ENCODE data around the gene COL8A2.

Gene COL8A2

DNA sequence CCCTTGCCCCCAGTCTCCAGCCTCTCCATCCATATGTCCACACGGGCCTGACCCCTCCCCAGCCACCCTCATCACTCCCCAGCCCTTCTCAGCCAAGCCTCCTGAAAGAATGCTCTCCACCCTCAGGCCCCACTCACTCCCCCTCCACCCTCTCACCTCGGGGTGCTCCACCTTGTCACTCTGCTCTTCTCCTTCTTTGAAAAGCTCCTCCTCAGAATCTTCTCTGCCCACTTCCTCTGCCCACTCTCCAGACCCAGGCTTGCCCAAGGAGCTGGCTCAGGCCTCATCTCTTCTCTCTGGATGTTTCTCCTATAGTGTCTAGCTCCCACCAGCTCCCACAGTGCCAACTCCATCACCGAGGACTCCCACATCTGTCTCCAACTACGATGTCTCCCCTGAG is 13.9 kb downstream of the COL8A2 start:
- no peak for DNase-seq (ENCODE audit: low read depth)

DNA sequence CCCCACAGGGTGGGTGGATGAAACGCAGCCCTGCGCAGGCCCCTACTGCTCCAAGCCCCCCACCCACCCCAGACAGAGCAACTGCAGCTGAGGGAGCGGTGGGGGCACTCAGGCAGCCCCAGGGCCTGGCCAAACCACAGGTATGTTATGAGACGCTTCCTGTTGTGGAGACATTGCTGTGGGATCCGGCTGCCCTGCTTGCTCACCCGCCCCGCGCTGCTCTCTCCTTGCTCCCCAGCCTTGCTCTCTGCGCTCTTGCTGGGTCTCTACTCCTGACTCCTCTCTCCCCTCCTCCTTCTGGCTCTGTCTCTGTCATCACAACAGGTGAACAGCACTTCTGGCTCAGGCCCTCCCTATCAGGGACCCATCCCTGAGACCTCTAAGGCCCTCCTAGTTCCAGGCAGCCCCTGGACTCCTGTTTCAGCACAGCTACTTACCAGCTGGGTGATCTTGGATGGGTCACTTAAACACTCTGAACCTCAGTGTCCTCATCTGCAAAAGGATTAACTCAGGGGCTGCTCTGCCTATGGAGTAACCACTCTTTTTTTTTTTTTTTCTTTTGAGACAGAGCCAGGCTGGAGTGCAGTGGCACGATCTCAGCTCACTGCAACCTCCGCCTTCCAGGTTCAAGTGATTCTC is 15.9 kb downstream of the COL8A2 start:
- peak; percentile 48 for DNase-seq (ENCODE audit: low read depth)

- DNase-seq (ENCODE audit: low read depth): peak; percentile 43
Measured at GRCh38 chr1:36108314-36108713, 16.7 kb downstream of the COL8A2 start.

GRCh38 chr1:36107394-36107793 is 17.6 kb downstream of the COL8A2 start:
- no peak for DNase-seq (ENCODE audit: low read depth)

- DNase-seq (ENCODE audit: low read depth): no peak
Measured at GRCh38 chr1:36106269-36106668, 18.8 kb downstream of the COL8A2 start.

DNA sequence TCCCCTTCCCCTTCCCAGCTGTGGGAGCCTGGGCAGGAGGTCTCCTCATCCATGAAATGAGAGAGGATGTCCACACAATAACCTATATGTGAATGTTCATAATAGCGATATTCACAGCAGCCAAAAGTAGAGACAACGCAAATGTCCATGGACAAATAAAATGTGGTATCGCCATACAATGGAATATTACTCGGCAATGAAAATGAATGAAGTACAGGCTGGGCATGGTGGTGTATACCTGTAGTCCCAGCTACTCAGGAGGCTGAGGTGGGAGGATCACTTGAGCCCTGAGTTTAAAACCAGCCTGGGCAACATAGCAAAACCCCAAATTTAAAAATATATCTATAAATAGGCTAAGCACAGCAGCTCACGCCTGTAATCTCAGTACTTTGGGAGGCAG is 23.5 kb downstream of the COL8A2 start:
- no peak for DNase-seq (ENCODE audit: low read depth)

- no peak for DNase-seq (ENCODE audit: low read depth)
Measured at GRCh38 chr1:36100376-36100775, 24.6 kb downstream of the COL8A2 start.

GRCh38 chr1:36099681-36100341 is 25.2 kb downstream of the COL8A2 start:
- peak; percentile 57 for DNase-seq (ENCODE audit: low read depth)

GRCh38 chr1:36098650-36099365 is 26.2 kb downstream of the COL8A2 start:
- no peak for DNase-seq (ENCODE audit: low read depth)

GRCh38 chr1:36097693-36098585 is 27.1 kb downstream of the COL8A2 start:
- DNase-seq (ENCODE audit: low read depth): no peak

DNA sequence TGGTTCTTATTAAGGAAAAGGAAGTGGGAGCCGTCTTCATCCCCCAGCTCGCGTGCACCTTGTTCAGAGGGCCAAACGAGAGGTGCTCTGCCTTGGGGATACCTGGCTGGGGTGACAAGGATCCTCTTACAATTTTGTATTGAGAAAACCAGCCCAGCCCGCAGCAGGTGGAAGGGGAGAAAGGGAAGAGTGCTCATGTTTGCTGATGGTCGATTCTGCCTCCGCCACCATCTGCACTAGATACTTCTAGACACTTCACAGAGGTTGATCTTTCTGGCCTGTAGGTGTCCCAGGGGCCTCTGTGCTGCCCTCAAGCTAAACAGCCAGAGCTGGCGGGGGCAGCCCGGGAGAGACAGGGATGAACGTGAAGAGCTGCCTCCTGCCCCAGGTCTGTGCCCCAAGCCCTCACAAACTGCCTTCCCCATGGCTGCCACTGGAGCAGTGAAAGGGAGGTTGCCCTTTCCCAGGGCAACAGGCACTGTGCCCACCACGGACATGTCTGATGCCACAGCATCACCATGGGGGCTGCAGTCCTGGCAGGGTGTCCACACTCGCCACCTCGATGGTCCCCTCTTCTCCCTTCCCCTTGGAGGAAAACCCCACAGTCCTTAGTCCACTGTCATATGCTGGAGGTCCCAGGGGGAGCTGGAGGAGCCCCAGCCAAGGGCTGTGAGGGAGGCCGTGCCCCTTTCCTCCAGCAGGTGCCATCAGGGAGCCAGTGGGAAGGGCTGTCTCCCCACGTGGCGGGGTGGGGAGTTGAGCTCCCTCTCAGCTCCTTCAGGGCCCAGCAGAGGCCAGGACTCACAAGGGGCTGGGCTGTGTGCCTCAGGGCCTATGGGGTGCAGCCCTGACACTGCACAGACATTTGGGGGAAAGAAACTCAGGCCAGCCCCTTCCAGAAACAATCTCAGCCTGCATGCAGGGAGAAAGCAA is 28.3 kb downstream of the COL8A2 start:
- no peak for DNase-seq (ENCODE audit: low read depth)

DNA sequence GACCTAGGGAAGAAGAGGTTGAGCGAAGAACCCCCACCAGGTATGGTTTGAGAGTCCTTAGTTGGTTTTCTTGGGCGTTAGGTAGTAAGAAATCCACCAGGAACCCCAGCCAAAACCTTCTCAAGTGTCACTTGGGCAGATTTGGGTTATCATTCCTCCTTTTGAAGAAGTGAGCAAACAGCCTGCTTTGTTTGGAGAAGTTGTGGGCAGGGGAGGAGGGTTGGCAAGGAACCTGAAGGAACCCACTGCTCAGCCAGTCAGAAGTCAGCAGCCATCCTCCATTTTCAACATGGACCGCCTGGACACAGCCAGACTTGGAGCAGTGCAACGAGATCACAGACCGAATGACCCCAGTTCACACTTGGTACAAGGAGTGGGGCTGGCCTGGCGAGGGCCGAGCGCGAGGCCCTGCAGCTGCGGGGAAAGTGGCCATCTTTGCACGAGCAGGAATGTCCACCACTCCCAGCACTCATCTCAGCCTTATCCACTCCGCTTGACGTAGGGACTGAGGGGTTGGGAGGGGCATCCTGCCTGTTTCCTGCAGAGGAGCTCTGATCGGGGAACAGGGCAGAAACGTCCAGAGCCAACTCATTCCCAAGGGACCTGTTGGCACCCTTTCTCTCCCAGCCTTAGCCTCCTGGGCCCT is 29.1 kb downstream of the COL8A2 start:
- DNase-seq (ENCODE audit: low read depth): no peak

- peak; percentile 81 for DNase-seq (ENCODE audit: low read depth)
Measured at GRCh38 chr1:36094621-36095061, 30.4 kb downstream of the COL8A2 start.

DNA sequence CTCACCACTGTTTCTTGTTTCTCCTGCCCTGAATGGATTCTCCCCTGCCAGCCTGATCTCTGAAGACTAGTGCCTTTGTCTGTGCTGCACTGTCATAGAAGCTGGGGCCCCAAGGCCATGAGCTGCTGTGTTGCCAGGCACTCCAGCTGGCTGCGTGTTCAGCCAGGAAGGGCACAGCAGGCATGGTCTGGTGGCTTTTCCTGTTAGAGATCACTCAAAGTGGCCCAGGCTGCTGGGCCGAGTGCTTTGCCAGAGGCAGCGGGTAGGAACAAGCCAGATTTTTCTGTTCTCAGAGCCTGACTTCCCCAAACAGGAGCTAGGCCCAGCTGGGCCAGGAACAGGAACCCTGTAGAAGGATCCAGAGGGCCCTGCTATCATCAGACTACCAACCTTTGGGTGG is 31.1 kb downstream of the COL8A2 start:
- no peak for DNase-seq (ENCODE audit: low read depth)

GRCh38 chr1:36093226-36093625 is 31.8 kb downstream of the COL8A2 start:
- DNase-seq (ENCODE audit: low read depth): no peak

GRCh38 chr1:36092798-36093185 is 32.2 kb downstream of the COL8A2 start:
- no peak for DNase-seq (ENCODE audit: low read depth)

DNA sequence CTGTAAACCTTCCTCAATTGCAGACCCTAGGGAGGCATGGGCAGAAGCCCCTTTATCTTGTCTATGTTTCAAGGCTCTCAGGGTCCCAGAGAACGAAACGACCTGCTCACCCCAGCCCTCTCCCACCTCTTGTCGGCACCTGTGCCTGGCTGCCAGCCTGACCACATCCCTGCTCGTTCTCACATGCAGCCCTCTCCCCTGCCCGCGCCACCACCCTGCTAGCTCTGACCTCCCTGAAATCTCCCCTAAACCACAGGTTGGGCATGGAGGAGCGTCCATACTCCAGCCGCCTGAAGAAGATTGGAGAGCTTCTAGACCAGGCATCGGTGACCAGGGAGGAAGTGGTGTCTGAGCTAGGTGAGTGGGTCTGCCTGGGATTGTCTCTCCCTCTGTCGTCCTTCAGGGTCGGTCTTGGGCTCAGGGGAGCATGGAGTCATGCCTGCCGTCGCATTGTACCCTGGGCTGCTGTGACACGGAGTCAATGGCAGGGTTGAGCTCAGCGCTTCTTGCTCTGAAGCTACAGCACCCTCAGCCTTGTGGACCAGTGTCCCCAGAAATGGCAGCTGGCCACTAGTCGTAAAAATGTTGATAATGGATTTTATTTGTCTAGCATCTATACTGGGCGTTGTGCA is 32.7 kb downstream of the COL8A2 start:
- DNase-seq (ENCODE audit: low read depth): no peak

GRCh38 chr1:36091698-36092097 is 33.3 kb downstream of the COL8A2 start:
- DNase-seq (ENCODE audit: low read depth): no peak

GRCh38 chr1:36091141-36091540 is 33.9 kb downstream of the COL8A2 start:
- DNase-seq (ENCODE audit: low read depth): no peak

Data from fibroblast of gingiva (primary cell).